Measurements from ENCODE around the gene RNF123. TPM values are rescaled to one million over a fixed set of nuclear protein-coding genes. Genes with fewer than 3 reads are reported as not detected.

RNF123 gene
- total RNA-seq, 1 experiment from 2014 or later: 47.1 TPM

DNA sequence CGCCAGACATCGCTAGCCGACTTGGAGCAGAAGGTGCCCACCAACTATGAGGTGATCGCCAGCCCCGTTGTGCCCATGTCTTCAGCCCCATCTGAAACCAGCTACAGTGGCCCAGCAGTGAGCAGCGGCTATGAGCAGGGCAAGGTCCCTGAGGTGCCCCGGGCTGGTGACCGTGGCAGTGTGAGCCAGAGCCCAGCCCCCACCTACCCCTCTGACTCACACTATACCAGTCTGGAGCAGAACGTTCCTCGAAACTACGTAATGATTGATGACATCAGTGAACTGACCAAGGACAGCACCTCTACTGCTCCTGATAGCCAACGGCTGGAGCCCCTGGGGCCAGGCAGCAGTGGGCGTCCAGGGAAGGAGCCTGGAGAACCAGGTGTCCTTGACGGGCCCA lies 28.1 kb upstream of the RNF123 start:
- Mint-ChIP-seq H3K36me3 (no peaks in the 10 kb centered on the region), H3K27me3 (ENCODE audit: low read depth) (no peaks in the 10 kb centered on the region), H3K4me1 (peaks cover 3% of the 10 kb centered on the region; the same call in 1 of the 2 replicates), H3K9me3 (no peaks in the 10 kb centered on the region), H3K4me3 (no peak overlapping the region), H3K27ac (no peak overlapping the region)
- no peak for TF ChIP-seq TEAD4 (CRISPR knock-in tag; IDR thresholded peaks at IDR 0.05)
- no peak for TF ChIP-seq CREM (CRISPR knock-in tag; IDR thresholded peaks at IDR 0.05)
- TF ChIP-seq NR2C2 (CRISPR knock-in tag; IDR thresholded peaks at IDR 0.05): no peak
- TF ChIP-seq, protein P1, sequence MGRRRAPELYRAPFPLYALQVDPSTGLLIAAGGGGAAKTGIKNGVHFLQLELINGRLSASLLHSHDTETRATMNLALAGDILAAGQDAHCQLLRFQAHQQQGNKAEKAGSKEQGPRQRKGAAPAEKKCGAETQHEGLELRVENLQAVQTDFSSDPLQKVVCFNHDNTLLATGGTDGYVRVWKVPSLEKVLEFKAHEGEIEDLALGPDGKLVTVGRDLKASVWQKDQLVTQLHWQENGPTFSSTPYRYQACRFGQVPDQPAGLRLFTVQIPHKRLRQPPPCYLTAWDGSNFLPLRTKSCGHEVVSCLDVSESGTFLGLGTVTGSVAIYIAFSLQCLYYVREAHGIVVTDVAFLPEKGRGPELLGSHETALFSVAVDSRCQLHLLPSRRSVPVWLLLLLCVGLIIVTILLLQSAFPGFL (CRISPR knock-in tag; IDR thresholded peaks at IDR 0.05; ENCODE audit: borderline replicate concordance): no peak
- ChIA-PET POLR2A (no interaction called here), CTCF (interaction anchor here (1.1 to 2.8 kb wide), 3 partner anchors 10 to 121 kb away, joined by 5 to 15 read pairs (median 8); no protein-coding TSS in a partner anchor)
- ATAC-seq (no peak), DNase-seq (ENCODE audit: low spot score) (no peak)

DNA sequence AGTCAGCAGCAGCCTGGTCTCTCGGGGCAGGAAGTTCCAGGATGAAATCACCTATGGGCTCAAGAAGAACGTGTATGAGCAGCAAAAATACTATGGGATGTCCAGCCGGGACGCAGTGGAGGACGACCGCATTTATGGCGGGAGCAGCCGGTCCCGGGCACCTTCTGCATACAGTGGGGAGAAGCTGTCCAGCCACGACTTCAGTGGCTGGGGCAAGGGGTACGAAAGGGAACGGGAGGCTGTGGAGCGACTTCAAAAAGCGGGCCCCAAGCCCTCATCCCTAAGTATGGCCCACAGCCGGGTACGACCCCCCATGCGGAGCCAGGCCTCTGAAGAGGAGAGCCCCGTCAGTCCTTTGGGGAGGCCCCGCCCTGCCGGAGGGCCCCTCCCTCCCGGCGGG lies 27.3 kb upstream of the RNF123 start:
- Mint-ChIP-seq H3K36me3 (no peaks in the 10 kb centered on the region), H3K4me3 (no peak overlapping the region), H3K9me3 (no peaks in the 10 kb centered on the region), H3K4me1 (peaks cover 8% of the 10 kb centered on the region), H3K27me3 (ENCODE audit: low read depth) (no peaks in the 10 kb centered on the region), H3K27ac (no peak overlapping the region)
- ChIA-PET POLR2A (no interaction called here), CTCF (interaction anchor here (2.8 kb wide), 1 partner anchor 122 kb away, joined by 15 read pairs; no protein-coding TSS in a partner anchor)
- no peak for ATAC-seq
- no peak for DNase-seq (ENCODE audit: low spot score)
- no peak for TF ChIP-seq TCF7 (CRISPR knock-in tag; IDR thresholded peaks at IDR 0.05; ENCODE audit: low read depth)
- TF ChIP-seq NFYB (CRISPR knock-in tag; conservative IDR thresholded peaks at IDR 0.05; ENCODE audit: low read depth): no peak
- TF ChIP-seq, protein P2, sequence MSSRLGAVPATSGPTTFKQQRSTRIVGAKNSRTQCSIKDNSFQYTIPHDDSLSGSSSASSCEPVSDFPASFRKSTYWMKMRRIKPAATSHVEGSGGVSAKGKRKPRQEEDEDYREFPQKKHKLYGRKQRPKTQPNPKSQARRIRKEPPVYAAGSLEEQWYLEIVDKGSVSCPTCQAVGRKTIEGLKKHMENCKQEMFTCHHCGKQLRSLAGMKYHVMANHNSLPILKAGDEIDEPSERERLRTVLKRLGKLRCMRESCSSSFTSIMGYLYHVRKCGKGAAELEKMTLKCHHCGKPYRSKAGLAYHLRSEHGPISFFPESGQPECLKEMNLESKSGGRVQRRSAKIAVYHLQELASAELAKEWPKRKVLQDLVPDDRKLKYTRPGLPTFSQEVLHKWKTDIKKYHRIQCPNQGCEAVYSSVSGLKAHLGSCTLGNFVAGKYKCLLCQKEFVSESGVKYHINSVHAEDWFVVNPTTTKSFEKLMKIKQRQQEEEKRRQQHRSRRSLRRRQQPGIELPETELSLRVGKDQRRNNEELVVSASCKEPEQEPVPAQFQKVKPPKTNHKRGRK (CRISPR knock-in tag; IDR thresholded peaks at IDR 0.05; ENCODE audit: borderline replicate concordance): no peak
- TF ChIP-seq RORB (CRISPR knock-in tag; IDR thresholded peaks at IDR 0.05): no peak
- no peak for TF ChIP-seq GTF2I (CRISPR knock-in tag; conservative IDR thresholded peaks at IDR 0.05)
- TF ChIP-seq FOXJ3 (CRISPR knock-in tag; IDR thresholded peaks at IDR 0.05; ENCODE audit: borderline replicate concordance): no peak
- TF ChIP-seq, protein P1 (CRISPR knock-in tag; IDR thresholded peaks at IDR 0.05; ENCODE audit: borderline replicate concordance): no peak
- TF ChIP-seq, protein P3, sequence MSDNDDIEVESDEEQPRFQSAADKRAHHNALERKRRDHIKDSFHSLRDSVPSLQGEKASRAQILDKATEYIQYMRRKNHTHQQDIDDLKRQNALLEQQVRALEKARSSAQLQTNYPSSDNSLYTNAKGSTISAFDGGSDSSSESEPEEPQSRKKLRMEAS (CRISPR knock-in tag; IDR thresholded peaks at IDR 0.05): no peak
- TF ChIP-seq, protein P4, sequence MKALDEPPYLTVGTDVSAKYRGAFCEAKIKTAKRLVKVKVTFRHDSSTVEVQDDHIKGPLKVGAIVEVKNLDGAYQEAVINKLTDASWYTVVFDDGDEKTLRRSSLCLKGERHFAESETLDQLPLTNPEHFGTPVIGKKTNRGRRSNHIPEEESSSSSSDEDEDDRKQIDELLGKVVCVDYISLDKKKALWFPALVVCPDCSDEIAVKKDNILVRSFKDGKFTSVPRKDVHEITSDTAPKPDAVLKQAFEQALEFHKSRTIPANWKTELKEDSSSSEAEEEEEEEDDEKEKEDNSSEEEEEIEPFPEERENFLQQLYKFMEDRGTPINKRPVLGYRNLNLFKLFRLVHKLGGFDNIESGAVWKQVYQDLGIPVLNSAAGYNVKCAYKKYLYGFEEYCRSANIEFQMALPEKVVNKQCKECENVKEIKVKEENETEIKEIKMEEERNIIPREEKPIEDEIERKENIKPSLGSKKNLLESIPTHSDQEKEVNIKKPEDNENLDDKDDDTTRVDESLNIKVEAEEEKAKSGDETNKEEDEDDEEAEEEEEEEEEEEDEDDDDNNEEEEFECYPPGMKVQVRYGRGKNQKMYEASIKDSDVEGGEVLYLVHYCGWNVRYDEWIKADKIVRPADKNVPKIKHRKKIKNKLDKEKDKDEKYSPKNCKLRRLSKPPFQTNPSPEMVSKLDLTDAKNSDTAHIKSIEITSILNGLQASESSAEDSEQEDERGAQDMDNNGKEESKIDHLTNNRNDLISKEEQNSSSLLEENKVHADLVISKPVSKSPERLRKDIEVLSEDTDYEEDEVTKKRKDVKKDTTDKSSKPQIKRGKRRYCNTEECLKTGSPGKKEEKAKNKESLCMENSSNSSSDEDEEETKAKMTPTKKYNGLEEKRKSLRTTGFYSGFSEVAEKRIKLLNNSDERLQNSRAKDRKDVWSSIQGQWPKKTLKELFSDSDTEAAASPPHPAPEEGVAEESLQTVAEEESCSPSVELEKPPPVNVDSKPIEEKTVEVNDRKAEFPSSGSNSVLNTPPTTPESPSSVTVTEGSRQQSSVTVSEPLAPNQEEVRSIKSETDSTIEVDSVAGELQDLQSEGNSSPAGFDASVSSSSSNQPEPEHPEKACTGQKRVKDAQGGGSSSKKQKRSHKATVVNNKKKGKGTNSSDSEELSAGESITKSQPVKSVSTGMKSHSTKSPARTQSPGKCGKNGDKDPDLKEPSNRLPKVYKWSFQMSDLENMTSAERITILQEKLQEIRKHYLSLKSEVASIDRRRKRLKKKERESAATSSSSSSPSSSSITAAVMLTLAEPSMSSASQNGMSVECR (CRISPR knock-in tag; IDR thresholded peaks at IDR 0.05; ENCODE audit: borderline replicate concordance): no peak
- TF ChIP-seq, protein P5, sequence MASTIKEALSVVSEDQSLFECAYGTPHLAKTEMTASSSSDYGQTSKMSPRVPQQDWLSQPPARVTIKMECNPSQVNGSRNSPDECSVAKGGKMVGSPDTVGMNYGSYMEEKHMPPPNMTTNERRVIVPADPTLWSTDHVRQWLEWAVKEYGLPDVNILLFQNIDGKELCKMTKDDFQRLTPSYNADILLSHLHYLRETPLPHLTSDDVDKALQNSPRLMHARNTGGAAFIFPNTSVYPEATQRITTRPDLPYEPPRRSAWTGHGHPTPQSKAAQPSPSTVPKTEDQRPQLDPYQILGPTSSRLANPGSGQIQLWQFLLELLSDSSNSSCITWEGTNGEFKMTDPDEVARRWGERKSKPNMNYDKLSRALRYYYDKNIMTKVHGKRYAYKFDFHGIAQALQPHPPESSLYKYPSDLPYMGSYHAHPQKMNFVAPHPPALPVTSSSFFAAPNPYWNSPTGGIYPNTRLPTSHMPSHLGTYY (CRISPR knock-in tag; IDR thresholded peaks at IDR 0.05): no peak
- no peak for TF ChIP-seq ZNF317 (CRISPR knock-in tag; IDR thresholded peaks at IDR 0.05; ENCODE audit: borderline replicate concordance, low read depth)
- TF ChIP-seq FOXP1 (CRISPR knock-in tag; IDR thresholded peaks at IDR 0.05; ENCODE audit: borderline replicate concordance): no peak
- no peak for TF ChIP-seq SOX15 (CRISPR knock-in tag; IDR thresholded peaks at IDR 0.05)
- TF ChIP-seq, protein P6, sequence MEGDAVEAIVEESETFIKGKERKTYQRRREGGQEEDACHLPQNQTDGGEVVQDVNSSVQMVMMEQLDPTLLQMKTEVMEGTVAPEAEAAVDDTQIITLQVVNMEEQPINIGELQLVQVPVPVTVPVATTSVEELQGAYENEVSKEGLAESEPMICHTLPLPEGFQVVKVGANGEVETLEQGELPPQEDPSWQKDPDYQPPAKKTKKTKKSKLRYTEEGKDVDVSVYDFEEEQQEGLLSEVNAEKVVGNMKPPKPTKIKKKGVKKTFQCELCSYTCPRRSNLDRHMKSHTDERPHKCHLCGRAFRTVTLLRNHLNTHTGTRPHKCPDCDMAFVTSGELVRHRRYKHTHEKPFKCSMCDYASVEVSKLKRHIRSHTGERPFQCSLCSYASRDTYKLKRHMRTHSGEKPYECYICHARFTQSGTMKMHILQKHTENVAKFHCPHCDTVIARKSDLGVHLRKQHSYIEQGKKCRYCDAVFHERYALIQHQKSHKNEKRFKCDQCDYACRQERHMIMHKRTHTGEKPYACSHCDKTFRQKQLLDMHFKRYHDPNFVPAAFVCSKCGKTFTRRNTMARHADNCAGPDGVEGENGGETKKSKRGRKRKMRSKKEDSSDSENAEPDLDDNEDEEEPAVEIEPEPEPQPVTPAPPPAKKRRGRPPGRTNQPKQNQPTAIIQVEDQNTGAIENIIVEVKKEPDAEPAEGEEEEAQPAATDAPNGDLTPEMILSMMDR (IDR thresholded peaks at IDR 0.05): no peak
- no peak for TF ChIP-seq ETV6 (CRISPR knock-in tag; IDR thresholded peaks at IDR 0.05)
- no peak for TF ChIP-seq CREB1 (CRISPR knock-in tag; IDR thresholded peaks at IDR 0.05)
- no peak for TF ChIP-seq ZNF219 (CRISPR knock-in tag; IDR thresholded peaks at IDR 0.05; ENCODE audit: borderline replicate concordance)
- TF ChIP-seq ZNF423 (CRISPR knock-in tag; IDR thresholded peaks at IDR 0.05): no peak
- TF ChIP-seq, protein P7, sequence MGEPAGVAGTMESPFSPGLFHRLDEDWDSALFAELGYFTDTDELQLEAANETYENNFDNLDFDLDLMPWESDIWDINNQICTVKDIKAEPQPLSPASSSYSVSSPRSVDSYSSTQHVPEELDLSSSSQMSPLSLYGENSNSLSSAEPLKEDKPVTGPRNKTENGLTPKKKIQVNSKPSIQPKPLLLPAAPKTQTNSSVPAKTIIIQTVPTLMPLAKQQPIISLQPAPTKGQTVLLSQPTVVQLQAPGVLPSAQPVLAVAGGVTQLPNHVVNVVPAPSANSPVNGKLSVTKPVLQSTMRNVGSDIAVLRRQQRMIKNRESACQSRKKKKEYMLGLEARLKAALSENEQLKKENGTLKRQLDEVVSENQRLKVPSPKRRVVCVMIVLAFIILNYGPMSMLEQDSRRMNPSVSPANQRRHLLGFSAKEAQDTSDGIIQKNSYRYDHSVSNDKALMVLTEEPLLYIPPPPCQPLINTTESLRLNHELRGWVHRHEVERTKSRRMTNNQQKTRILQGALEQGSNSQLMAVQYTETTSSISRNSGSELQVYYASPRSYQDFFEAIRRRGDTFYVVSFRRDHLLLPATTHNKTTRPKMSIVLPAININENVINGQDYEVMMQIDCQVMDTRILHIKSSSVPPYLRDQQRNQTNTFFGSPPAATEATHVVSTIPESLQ (CRISPR knock-in tag; IDR thresholded peaks at IDR 0.05): no peak
